ELF-1 (cell line): Measurements from ENCODE around the gene RNFT2.
A peak's percentile ranks its signal among the peaks of the same experiment; 100 is the strongest.

Source experiments
- DNase-seq: peaks from one replicate; pipeline ENCODE4 v3.0.0-alpha.2; 2016; ENCODE audit warnings: low read depth, low spot score

RNFT2 gene

DNA sequence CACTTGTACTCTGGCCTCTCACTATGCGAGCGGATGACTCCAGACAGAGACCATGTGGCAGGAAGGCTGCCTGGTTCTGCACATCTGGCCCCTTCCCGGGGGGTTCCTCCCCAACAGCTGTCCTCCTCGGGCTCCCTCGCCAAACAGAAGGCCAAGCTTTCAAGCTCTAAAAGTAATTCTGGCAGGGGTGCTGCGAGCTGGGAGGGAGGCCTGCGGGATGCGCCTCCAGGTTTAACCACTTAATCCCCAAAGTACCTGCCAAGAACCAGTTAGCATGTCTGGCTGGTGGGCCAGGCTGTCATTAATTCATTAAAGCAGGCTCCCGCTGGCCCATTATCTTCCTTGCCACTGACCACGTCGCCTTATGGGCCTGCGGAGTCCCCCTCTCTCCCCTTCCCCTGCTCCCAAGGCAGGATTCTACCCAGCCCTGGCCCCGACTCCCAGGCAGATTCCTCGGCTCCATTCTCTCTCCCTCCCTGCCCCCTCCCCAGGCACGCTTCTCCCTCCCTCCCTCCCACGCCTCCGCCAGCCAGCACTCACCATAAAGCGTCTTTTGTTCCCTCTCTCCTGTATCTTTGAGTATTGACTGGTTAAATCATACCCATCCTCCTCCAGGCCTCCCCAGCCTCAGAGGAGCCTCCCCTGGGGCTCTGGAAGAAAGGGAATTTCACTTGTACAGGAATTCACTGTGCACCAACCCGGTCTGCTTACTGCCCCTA is 138.2 kb downstream of the RNFT2 start:
- peak; percentile 71 for DNase-seq

DNA sequence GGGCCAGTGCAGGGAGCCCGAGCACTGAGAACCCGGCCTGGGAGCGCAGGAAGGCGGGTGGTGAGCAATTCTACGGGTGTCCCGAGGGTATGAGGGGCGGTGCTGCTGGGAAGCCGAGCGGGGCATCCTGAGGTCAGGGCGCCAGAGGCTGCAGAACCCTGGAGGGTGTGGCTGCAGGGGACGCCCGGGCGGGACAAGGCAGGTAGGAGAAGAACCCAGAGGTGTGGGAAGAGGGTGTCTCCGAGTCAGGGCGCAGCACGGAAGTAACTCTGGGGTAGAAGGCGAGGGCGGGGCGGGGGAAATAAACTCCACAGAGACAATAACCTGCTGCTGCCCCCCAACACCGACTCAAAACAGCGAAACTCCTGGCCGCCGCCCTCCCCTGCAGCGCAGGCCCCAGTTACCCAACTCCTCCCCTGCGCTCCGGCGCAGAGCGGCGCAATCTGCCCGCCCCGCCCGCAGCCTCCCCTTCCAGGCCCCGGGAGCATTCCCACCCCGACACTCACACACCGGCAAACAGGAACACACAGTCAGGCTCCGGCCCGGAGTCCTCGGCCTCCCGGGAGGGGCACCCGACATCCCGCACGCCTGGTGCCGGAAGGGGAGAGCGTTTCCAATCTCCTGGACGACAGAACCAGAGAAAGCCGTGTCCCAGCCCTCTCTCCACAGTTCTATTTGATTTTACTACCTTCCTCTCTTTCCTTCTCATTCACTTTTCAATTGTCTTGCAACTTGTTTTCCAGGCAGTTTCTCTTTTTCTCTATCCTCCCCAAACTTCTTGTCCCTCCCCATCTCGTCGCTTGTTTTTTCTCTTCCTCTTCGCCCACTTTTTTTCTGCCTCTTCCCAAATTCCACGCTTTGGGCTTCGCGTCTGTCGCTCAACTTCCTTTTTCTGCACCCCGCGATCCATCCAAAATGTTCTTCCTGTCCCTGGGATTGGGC is 140.7 kb downstream of the RNFT2 start:
- DNase-seq: peak; percentile 73

DNA sequence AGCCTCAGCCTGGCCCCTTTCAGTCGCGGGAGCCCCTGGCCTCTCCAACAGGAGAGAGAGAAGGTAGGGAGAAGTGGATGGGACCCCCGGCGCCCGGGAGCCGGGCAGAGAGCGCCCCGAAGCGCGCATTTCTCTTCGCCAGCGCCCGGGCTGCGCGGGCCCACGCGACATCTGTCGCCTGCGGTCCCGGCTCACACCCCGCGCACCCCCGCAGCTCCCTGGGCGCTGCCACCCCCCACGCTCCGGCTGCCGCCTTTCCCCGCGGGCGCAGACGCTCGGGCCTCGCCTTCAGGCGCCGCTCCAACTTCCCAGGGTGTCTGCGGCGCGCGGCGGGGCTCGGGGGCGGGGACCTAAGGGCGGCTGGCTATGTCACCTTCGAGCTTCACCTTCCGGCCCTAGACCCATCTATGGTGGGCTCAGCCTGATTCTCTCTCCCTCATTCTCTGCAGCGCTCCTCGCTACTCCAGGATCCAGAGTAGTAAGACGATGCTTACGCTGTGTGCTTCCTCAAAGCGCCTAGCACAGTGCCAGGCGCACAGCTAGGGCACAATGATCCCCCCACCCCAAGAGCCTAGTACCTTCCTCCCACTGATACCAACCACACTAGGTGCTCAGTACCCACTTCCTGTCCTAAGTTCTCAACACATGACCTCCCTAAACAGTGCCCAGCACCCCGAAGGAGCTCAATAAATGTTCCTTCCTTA is 141.5 kb downstream of the RNFT2 start:
- peak; percentile 14 for DNase-seq

DNA sequence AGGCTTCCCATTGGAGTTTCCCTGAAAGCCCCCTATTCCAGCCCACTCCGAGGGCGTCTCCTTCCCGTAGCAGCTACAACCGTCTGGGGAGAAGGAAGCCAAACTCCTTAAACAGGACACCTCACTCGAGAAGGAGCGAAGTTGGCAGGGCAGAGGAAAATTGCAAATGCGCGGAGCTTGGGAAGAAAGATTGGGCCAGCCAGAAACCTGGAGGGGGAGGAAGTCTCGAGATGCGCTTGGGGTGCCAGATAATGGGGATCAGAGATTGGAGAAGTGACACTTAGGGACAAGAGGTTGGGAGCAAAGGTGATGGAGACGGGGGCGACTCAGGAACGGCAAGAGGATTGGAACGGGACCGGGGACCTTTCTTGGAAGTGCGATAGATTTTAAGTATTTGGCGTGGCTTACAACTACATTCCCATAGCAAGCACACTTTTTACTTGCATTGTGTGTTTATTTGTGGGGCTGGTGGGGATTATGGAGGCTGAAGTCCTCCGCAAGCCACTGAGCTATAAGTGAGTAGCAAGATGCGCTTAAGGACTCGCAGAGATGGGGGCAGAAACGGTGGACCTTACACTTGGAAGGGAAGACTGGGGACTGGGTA is 142.2 kb downstream of the RNFT2 start:
- no peak for DNase-seq

DNA sequence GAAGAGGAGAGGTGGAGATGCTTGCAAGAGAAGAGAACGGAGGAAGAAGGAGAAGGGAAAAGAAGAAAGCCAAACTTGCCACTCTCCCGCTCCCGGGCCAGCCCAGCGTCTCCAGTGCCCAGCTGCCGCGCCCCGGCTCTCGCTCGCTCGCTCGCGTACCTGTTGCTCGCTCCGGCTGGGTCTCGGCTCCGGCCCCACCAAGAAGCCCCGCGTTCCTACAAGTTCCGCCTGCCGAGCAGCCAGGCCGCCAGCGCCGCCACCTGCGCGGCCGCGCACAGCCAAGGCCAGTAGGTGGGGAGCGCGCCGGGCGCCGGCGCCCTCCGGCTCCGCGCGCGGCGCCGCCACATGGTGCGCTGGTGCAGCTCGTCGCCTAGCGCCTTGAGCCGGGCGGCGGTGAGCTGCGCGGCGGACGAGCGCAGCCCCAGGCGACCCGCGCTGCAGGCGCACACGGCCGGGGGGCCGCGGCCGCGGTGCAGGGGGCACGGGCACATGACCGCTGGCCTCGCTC is 142.8 kb downstream of the RNFT2 start:
- DNase-seq: peak; percentile 77

DNA sequence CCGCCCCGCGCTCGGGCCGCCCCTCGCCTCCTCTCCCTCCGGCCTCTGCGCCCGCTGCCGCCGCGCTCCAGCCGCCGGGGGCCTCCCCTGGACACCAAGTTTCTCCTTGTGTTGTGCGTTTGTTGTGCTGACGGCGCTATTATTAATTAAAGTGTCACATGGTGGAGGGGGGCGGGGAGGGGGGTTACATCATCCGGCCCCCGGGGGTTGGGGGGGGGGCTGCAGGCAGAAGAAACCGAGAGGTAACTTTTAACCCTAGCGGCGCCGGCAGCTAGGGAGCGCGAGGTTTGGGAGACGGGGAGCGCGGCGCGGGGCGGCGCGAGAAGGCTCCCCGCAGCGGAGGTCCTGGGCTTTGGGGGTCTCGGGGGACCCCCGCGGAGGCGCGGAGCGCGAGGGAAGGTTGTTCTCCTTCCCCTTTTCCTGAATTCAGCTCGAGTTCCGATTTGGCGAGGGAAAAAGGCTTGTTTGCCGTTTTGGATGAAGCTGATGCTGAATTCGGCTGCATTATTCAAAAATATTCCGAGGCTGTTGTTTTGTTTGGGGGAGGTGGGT is 143.3 kb downstream of the RNFT2 start, which contains the start of gene HRK:
Gene HRK (minus strand): TSS at position 117 of the 552 bp plus-strand sequence. CDS start 134 bp downstream, outside the sequence.
- peak; percentile 14 for DNase-seq

DNA sequence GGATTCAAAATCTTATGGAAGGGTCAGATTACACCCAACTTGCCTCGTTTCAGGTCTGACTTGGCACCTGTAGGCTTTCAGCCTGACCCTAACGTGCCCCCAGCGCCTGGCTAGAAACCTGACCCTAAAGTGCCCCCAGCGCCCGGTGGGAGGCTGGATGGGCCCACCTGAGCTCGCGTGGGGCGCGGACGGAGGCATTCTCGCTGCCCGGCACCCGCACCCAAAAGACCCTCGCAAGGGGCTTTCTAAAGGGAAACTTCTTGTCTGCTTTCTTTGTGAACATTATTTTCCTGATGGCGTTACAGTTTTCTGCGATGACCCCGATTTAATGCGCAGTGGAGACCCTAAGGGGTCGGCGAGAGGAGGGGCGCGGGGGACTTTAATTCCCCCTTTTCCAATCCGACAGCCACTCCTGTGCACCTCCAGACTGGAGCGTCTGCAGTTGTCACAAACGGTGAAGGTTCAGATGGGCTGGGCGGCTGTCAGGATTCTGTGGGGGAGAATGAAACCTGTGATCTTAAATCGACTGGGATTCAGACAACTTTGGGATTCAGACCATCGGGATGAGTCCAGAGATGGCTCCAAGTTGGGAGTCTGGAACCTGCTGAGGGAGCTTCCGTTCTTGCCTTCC is 143.9 kb downstream of the RNFT2 start:
- no peak for DNase-seq

DNA sequence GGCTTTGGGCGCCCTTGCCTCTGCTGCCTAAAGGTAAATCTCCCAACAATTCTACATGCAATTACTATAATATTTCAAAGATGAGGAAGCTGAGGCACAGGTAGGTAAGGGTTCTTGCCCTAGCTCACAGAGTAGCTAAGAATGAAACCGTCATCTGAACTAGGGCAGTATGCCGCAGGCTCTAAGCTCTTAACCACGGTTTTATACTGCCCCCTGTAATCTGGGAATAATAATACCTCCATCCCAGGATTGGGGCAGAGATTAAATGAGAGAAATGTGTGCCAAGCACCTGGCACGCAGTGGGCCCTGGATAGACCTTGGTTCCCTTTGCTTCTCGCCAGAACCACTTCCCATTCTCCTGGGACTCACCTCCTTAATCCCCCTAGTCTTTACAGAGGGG is 144.6 kb downstream of the RNFT2 start:
- no peak for DNase-seq

DNA sequence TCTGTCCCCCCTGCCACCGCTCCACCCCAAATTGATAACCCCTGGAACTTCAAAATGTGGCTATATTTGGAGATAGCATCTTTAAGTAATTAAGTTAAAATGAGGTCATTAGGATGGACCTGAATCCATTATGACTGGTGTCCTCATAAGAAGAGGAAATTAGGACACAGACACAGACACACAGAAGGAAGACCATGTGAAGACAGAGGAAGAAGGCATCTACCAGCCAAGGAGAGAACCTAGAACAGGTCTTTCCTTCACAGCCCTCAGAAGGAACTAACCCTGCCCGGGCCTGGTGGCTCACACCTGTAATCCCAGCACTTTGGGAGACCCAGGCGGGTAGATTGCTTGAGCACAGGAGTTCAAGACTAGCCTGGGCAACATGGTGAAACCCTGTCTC is 146.8 kb downstream of the RNFT2 start:
- no peak for DNase-seq

DNA sequence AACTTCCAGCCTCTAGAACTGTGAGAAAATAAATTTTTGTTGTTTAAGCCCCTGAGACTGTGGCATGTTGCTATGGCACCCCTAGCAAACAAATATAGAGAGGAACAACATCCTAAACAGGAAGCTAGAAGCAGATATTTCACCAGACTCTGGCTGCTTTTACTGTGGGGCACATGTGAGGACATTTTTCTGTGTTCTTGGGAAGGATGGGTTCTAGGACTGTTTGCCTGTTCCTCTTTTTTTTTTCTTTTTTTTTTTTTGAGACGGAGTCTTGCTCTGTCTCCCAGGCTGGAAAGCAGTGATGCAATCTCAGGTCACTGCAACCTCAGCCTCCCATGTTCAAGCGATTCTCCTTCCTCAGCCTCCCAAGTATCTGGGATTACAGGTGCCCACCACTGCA is 147.4 kb downstream of the RNFT2 start:
- DNase-seq: no peak

DNA sequence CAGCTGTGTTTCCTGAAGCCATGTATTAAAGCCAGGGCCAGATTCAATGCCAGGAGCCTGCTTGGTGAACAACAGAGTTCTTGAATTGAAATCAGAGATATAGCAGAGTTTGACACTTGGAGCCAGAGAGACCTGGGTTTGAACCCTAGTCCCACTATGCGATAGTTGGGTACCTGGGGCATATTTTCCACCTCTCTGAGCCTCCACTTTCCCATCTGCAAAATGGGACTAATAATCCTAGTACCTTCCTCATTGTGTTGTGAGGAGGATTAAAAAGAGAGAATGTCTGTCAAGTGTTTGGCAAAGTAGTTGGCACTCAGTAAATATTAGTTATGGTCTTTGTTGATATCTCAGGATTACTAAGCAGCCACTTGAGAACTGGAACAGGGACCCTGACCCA is 149.1 kb downstream of the RNFT2 start:
- no peak for DNase-seq

DNA sequence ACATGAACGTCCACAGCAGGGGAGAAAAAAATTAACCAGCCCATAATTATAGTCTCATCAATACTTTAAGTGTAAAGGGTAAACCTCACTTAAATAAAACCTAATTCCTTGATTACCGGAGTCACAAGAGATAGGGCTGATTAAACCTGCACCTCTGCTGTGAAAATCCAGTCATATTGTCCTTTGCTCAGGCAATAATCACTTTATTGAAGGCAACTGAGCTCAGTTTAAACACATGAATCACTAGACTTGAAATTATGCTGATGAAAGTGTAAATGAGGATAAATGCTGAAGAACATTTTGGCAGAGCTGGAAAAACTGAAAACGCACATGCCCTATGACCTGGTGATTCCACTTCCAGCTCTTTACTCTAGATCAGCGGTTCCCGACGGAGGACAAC is 149.8 kb downstream of the RNFT2 start:
- no peak for DNase-seq

DNA sequence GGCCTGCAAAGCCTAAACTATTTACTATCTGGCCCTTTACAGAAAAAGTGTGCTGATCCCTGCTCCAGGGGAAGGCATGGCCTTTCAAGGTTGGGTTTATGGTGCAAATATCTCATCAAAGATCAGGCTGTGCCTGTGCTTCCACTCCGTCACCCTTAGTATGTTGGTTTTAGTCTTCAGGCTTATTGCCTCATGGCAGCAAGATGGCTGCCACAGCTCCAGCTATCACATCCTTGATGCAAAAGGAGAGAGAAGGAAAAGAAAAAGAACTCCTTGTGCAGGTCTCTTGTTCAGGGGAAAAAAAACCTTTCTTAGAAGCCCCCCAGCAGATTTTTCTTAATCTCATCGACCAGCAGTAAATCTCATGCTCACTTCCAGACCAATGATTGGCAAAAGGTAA is 152.2 kb downstream of the RNFT2 start:
- DNase-seq: no peak

DNA sequence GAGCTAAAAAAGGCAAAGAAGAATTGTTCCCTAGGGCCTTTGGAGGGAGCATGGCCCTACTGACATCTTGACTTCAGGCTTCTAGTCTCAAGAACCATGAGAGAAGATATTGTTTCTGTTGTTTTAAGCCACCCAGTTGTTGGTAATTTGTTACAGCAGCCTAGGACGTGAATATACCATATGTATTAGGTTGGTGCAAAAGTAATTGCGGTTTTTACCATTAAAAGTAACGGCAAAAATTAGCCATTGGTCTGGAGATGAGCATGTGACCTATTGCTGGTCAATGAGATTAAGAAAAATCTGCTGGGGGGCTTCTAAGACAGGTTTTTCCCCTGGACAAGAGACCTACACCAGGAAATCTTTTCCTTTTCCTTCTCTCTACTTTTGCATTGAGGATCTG is 152.9 kb downstream of the RNFT2 start:
- no peak for DNase-seq

DNA sequence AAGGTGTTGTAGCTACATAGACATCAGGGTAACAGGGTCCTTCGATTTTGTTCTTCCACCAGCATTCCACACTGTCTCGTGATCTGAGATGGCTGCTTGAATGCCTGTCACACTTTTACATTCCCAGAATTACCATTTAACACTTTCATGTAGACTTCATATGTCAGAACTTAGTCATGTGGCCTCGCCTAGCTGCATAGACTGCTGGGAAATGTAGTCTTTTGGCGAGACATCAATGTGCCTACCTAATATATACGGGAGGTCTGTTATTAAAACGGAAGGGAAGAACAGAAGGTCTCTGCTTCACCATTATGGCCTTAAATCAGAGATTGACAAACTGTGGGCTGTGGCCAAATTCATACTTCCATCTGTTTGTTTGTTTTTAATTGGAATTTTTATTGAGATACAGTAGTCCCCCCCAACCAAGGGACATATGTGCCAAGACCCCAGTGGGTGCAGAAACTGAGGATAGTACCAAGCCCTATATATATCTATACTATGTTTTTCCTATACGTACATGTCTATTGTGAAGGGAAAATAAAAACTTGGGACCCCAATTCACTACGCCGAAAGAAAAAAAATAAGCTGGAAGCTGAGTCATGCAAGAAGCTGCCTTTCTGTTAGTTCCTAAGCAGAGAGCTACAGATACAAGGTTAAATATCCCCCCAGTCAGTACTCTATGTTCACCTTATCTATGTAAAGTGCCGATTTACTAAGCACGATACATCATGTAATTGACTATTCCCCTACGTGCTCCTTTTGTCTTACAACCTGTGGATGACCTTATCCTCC is 154.4 kb downstream of the RNFT2 start:
- no peak for DNase-seq

DNA sequence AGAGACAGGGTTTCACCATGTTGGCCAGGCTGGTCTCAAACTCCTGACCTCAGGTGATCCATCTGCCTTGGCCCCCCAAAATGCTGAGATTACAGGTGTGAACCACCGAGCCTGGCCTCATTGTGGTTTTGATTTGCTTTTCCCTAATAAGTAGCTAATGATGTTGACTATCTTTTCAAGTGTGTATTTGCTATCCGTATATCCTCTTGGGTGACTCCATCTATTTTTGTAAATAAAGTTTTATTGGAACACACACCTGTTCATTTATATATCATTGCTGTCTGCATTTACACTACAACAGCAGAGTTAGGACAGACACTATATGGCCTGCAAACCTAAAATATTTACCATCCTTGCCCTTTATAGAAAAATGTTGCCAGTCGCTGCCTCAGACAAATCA is 156.8 kb downstream of the RNFT2 start:
- no peak for DNase-seq

DNA sequence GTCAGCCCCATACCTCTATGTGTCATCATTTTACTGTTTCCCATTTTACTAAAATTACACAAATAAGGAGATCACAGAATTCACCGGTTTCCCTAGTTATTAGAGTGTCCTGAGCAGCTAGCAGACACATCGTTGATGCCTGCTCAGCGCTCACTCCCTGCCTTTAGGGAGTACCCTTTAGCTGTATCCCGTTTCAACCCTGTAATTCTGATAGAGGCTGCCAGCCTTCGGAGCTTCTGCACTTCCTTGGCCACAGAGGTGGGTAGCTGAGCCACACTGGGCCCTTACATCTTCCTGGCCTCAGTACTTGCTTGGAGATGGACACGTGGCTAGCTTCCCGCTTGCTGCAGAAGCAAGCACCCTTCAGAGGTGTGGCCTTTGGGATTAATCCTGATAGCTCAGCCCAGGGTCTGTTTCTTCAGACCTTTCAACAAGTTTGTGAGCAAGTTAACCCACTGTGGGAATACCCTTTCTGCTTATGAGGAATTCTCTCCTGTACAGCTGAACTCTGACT is 158.4 kb downstream of the RNFT2 start:
- DNase-seq: no peak

DNA sequence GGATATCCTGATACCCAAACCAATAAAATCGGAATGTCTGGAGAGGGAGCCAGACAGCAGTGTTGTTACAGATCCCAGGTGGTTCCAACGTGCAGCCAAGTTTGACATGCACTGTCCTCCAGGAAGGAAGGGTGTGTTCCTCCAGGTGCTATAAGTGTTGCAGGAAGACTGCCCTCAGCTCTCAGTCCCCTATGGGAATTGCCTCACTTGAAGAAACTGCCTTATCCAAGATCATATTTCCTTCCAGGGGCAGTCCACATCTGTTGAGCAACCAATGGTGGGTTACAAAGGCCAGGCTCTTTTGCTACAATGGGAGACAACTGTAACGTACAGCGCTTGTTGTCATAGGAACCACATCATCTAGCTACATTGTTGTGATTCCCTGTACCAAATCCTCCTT is 159.4 kb downstream of the RNFT2 start:
- no peak for DNase-seq

DNA sequence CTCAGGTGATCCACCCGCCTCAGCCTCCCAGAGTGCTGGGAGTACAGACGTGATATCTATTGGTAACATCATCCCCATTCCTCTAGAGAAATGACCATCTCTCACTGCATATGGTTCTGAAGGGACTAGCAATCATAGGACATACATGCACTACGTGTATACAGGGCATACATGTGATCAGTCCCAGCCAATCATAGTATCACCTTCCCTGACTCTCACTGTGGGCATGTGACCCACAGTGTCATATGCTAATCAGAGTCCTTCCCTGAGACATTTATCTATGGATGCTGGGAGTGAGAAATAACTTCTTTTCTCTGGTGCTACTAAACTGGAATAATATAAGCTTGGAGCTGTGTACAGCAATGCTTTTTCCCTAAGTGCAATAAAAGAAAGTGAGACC is 160.6 kb downstream of the RNFT2 start:
- no peak for DNase-seq

DNA sequence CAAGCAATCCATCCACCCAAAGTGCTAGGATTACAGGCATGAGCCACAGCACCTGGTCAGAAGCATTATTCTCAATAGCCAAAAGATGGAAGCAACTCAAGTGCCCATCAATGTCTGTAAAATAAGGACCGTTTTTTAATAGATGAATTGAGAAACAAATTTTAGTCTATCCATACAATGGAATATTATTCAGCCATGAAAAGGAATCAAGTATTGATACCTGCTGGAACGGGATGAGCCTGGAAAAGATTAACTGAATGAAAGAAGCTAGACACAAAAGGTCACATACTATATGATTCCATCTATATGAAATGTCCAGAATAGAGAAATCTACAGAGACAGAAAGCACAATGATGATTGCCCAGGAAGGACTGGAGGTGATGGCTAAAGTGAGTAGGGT is 163.5 kb downstream of the RNFT2 start:
- no peak for DNase-seq
